ENCODE measurements around the gene COLGALT1. TPM values are rescaled to one million over a fixed set of nuclear protein-coding genes. Genes with fewer than 3 reads are reported as not detected.

COLGALT1 gene
- polyA plus RNA-seq, 2 of the 4 experiments (the other 2 are of a cell fraction) = 57.1 to 64.4 TPM

DNA sequence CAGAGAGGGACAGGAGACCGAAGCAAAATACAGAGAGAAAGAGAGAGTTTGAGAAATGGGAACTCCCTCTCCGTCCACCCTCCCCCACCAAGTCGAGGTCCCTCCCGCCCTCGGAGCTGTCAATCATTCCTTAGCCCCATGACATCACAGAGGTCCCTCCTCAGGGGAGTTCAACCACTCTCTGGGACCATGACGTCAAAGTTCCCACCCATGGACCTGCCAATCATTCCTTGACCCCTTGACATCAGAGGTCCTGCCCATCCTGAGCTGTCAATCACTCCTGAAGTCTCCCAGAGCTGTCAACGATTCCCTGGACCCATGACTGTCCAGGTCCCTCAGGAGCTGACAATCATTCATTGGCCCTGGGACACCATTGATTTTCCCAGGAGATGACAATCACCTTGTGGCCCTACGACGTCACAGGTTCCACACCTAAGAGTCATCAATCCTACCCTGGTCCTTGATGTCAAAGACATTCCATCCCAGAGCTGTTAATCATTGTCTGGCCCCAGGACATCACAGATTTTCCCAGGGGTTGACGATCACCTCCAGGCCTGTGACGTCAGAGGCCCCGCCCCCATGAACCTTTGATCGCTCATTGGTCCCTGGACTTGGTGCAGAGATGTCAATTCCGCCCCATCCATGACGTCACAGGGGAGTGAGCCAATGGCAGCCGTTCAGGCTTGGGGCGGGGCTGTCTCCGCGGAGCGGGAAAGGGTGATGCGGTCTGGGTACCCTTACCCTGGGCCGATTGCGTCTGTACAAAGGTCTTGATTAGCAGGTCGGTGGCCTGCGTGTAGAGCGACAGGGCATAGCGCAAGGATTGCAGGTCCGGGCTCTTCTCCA lies 61.7 kb downstream of the COLGALT1 start:
- FAIRE-seq (no peak), DNase-seq (ENCODE audit: low read depth in 1 of 2, low spot score in 1 of 2) (peak; percentile 36 to 81), ATAC-seq (peak; percentile 44 to 51; a peak in 5 of 6 replicates)
- H3K27ac ChIP-seq = 0 out of 6 replicates have a peak overlapping the region, but pooled peaks of 1 of the 2 experiments have one; percentile 21
- H3K4me1 ChIP-seq = peaks cover 5% of the 10 kb centered on the region; the same call in 1 of the 3 replicates
- no peak overlapping the region for H3K4me2 ChIP-seq
- WGBS (ENCODE audit: missing lambda C conversion rate) = 69% methylated on average over 19 of the region's 28 CpGs
- H3K9me3 ChIP-seq = no peaks in the 10 kb centered on the region
- TF ChIP-seq EHF (CRISPR knock-in tag; IDR thresholded peaks at IDR 0.05) = no peak
- TF ChIP-seq HEYL (CRISPR knock-in tag; IDR thresholded peaks at IDR 0.05) = no peak
- TF ChIP-seq, protein P1, sequence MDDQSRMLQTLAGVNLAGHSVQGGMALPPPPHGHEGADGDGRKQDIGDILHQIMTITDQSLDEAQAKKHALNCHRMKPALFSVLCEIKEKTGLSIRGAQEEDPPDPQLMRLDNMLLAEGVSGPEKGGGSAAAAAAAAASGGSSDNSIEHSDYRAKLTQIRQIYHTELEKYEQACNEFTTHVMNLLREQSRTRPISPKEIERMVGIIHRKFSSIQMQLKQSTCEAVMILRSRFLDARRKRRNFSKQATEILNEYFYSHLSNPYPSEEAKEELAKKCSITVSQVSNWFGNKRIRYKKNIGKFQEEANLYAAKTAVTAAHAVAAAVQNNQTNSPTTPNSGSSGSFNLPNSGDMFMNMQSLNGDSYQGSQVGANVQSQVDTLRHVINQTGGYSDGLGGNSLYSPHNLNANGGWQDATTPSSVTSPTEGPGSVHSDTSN (IDR thresholded peaks at IDR 0.05) = no peak
- no peak for TF ChIP-seq ZFP36 (IDR thresholded peaks at IDR 0.05; ENCODE audit: borderline replicate concordance, partially characterized antibody)
- TF ChIP-seq ZC3H11A (IDR thresholded peaks at IDR 0.05) = no peak
- no peak for TF ChIP-seq FOSL2 (IDR thresholded peaks at IDR 0.05)
- peak; percentile 56 for TF ChIP-seq FOSL2 (CRISPR knock-in tag; IDR thresholded peaks at IDR 0.05)
- TF ChIP-seq, protein P2, sequence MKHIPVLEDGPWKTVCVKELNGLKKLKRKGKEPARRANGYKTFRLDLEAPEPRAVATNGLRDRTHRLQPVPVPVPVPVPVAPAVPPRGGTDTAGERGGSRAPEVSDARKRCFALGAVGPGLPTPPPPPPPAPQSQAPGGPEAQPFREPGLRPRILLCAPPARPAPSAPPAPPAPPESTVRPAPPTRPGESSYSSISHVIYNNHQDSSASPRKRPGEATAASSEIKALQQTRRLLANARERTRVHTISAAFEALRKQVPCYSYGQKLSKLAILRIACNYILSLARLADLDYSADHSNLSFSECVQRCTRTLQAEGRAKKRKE (CRISPR knock-in tag; IDR thresholded peaks at IDR 0.05; ENCODE audit: low read depth) = no peak
- POLR2A ChIA-PET = interaction anchor here (0.6 kb wide), 2 partner anchors 242 to 404 kb away, joined by 3 to 4 read pairs; no protein-coding TSS in a partner anchor
- CTCF ChIA-PET = interaction anchor here (1.0 kb wide), 1 partner anchor 10 kb away, joined by 3 read pairs; no protein-coding TSS in a partner anchor
- no peak overlapping the region for H3K4me3 ChIP-seq

GRCh38 chr19:17617807-17618192 lies 62.4 kb downstream of the COLGALT1 start:
- Histone ChIP-seq H3K9me3 (no peaks in the 10 kb centered on the region), H3K4me1 (peaks cover 5% of the 10 kb centered on the region; the same call in 1 of the 3 replicates), H3K4me2 (no peak overlapping the region), H3K27ac (no peak overlapping the region), H3K4me3 (no peak overlapping the region)
- ChIA-PET POLR2A (interaction anchor here (0.6 kb wide), 1 partner anchor 241 kb away, joined by 4 read pairs; no protein-coding TSS in a partner anchor), CTCF (no interaction called here)
- FAIRE-seq (no peak), DNase-seq (ENCODE audit: low read depth in 1 of 2, low spot score in 1 of 2) (no peak), ATAC-seq (no peak)
- no peak for TF ChIP-seq ESRRA (IDR thresholded peaks at IDR 0.05; ENCODE audit: borderline replicate concordance, low read length)
- TF ChIP-seq RNF2 (IDR thresholded peaks at IDR 0.05; ENCODE audit: borderline replicate concordance, low read depth) = no peak
- no peak for TF ChIP-seq POLR2AphosphoS2 (conservative IDR thresholded peaks at IDR 0.05; ENCODE audit: low read length)
- no peak for TF ChIP-seq CHD4 (IDR thresholded peaks at IDR 0.05; ENCODE audit: borderline replicate concordance)
- no peak for TF ChIP-seq SREBF2 (IDR thresholded peaks at IDR 0.05)
- no peak for TF ChIP-seq RCOR1 (IDR thresholded peaks at IDR 0.05; ENCODE audit: low read depth, low read length)
- TF ChIP-seq CHD2 (IDR thresholded peaks at IDR 0.05; ENCODE audit: low read length, partially characterized antibody) = no peak
- no peak for TF ChIP-seq RAD21 (conservative IDR thresholded peaks at IDR 0.05 in 1 of 2, IDR thresholded peaks at IDR 0.05 in 1 of 2)
- TF ChIP-seq NFE2L2 (conservative IDR thresholded peaks at IDR 0.05; ENCODE audit: low read length) = no peak
- TF ChIP-seq HOXB5 (CRISPR knock-in tag; IDR thresholded peaks at IDR 0.05) = no peak
- TF ChIP-seq, protein P3, sequence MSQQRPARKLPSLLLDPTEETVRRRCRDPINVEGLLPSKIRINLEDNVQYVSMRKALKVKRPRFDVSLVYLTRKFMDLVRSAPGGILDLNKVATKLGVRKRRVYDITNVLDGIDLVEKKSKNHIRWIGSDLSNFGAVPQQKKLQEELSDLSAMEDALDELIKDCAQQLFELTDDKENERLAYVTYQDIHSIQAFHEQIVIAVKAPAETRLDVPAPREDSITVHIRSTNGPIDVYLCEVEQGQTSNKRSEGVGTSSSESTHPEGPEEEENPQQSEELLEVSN (IDR thresholded peaks at IDR 0.05; ENCODE audit: borderline replicate concordance, low read depth) = no peak
- TF ChIP-seq, protein P4, sequence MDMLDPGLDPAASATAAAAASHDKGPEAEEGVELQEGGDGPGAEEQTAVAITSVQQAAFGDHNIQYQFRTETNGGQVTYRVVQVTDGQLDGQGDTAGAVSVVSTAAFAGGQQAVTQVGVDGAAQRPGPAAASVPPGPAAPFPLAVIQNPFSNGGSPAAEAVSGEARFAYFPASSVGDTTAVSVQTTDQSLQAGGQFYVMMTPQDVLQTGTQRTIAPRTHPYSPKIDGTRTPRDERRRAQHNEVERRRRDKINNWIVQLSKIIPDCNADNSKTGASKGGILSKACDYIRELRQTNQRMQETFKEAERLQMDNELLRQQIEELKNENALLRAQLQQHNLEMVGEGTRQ (IDR thresholded peaks at IDR 0.05) = no peak
- TF ChIP-seq, protein P5, sequence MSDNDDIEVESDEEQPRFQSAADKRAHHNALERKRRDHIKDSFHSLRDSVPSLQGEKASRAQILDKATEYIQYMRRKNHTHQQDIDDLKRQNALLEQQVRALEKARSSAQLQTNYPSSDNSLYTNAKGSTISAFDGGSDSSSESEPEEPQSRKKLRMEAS (IDR thresholded peaks at IDR 0.05) = no peak
- TF ChIP-seq KDM5A (IDR thresholded peaks at IDR 0.05) = no peak
- WGBS (ENCODE audit: missing lambda C conversion rate) = 86% methylated on average over 7 of the region's 7 CpGs
